HEK293 (cell line): Measurements from ENCODE around the gene LRP3.

Source experiments
- HOXA7 ChIP-seq: sonication (generic); formaldehyde crosslinking; IDR thresholded peaks from 2 replicates; pipeline ENCODE4 v1.8.1; 2022; ENCODE audit warnings: missing genetic modification reagents, borderline replicate concordance
- OSR2 ChIP-seq: fragments of 450-650 bp; formaldehyde crosslinking; IDR thresholded peaks from 2 replicates; pipeline ENCODE4 v1.5.1; 2016; ENCODE audit warnings: missing biosample characterization, missing genetic modification characterization
- TRIM28 ChIP-seq: IDR thresholded peaks from 2 replicates; pipeline ENCODE4 v1.6.1; 2011; ENCODE audit warnings: low read length, control low read depth, borderline replicate concordance
- ZBTB10 ChIP-seq: fragments of 450-650 bp; formaldehyde crosslinking; IDR thresholded peaks from 2 replicates; pipeline ENCODE4 v1.5.1; 2016; ENCODE audit warnings: missing biosample characterization, missing genetic modification characterization
- ZBTB48 ChIP-seq: fragments of 450-650 bp; formaldehyde crosslinking; IDR thresholded peaks from 2 replicates; pipeline ENCODE4 v1.5.1; 2016; ENCODE audit warnings: missing biosample characterization, missing genetic modification characterization
- ZFP69B ChIP-seq: fragments of 450-650 bp; formaldehyde crosslinking; IDR thresholded peaks from 2 replicates; pipeline ENCODE4 v1.5.1; 2016; ENCODE audit warnings: missing biosample characterization, missing genetic modification characterization
- ZIC2 ChIP-seq: fragments of 450-650 bp; formaldehyde crosslinking; IDR thresholded peaks from 2 replicates; pipeline ENCODE4 v1.5.1; 2016; ENCODE audit warnings: missing biosample characterization, missing genetic modification characterization
- ZNF132 ChIP-seq: fragments of 450-650 bp; formaldehyde crosslinking; IDR thresholded peaks from 2 replicates; pipeline ENCODE4 v1.5.1; 2017; ENCODE audit warnings: missing biosample characterization, missing genetic modification characterization, borderline replicate concordance
- ZNF169 ChIP-seq: fragments of 450-650 bp; formaldehyde crosslinking; IDR thresholded peaks from 2 replicates; pipeline ENCODE4 v1.5.1; 2016; ENCODE audit warnings: missing biosample characterization, missing genetic modification characterization
- ZNF202 ChIP-seq: fragments of 450-650 bp; formaldehyde crosslinking; IDR thresholded peaks from 2 replicates; pipeline ENCODE4 v1.5.1; 2016; ENCODE audit warnings: missing biosample characterization, missing genetic modification characterization, borderline replicate concordance
- ZNF248 ChIP-seq: fragments of 450-650 bp; formaldehyde crosslinking; IDR thresholded peaks from 2 replicates; pipeline ENCODE4 v1.5.1; 2017; ENCODE audit warnings: missing biosample characterization, missing genetic modification characterization
- ZNF280C ChIP-seq: fragments of 450-650 bp; formaldehyde crosslinking; IDR thresholded peaks from 2 replicates; pipeline ENCODE4 v1.5.1; 2016; ENCODE audit warnings: missing biosample characterization, missing genetic modification characterization
- ZNF324 ChIP-seq: fragments of 450-650 bp; formaldehyde crosslinking; IDR thresholded peaks from 2 replicates; pipeline ENCODE4 v1.5.1; 2016; ENCODE audit warnings: missing biosample characterization, missing genetic modification characterization
- ZNF366 ChIP-seq: fragments of 450-650 bp; formaldehyde crosslinking; conservative IDR thresholded peaks from 2 replicates; pipeline ENCODE4 v1.5.1; 2016; ENCODE audit warnings: missing biosample characterization, missing genetic modification characterization
- ZNF37A ChIP-seq: fragments of 450-650 bp; IDR thresholded peaks from 2 replicates; pipeline ENCODE4 v1.5.1; 2018; ENCODE audit warnings: missing biosample characterization, missing genetic modification characterization
- ZNF394 ChIP-seq: fragments of 450-650 bp; formaldehyde crosslinking; IDR thresholded peaks from 2 replicates; pipeline ENCODE4 v1.5.1; 2016; ENCODE audit warnings: missing biosample characterization, missing genetic modification characterization, mild to moderate bottlenecking, moderate library complexity, borderline replicate concordance
- ZNF433 ChIP-seq: fragments of 450-650 bp; formaldehyde crosslinking; IDR thresholded peaks from 2 replicates; pipeline ENCODE4 v1.5.1; 2016; ENCODE audit warnings: missing biosample characterization, missing genetic modification characterization, low read depth
- ZNF558 ChIP-seq: fragments of 450-650 bp; formaldehyde crosslinking; IDR thresholded peaks from 2 replicates; pipeline ENCODE4 v1.5.1; 2016; ENCODE audit warnings: missing biosample characterization, missing genetic modification characterization
- ZNF639 ChIP-seq: fragments of 450-650 bp; formaldehyde crosslinking; IDR thresholded peaks from 2 replicates; pipeline ENCODE4 v1.5.1; 2016; ENCODE audit warnings: missing biosample characterization, missing genetic modification characterization
- ZNF670 ChIP-seq: fragments of 450-650 bp; formaldehyde crosslinking; IDR thresholded peaks from 2 replicates; pipeline ENCODE4 v1.5.1; 2016; ENCODE audit warnings: missing biosample characterization, missing genetic modification characterization, low read depth
- ZNF677 ChIP-seq: fragments of 450-650 bp; IDR thresholded peaks from 2 replicates; pipeline ENCODE4 v1.5.0; 2018; ENCODE audit warnings: missing biosample characterization, mild to moderate bottlenecking, missing genetic modification characterization, moderate library complexity
- ZNF76 ChIP-seq: fragments of 450-650 bp; formaldehyde crosslinking; IDR thresholded peaks from 2 replicates; pipeline ENCODE4; 2016; ENCODE audit warnings: low read depth, missing biosample characterization, missing genetic modification characterization, borderline replicate concordance
- ZNF830 ChIP-seq: fragments of 450-650 bp; IDR thresholded peaks from 2 replicates; pipeline ENCODE4 v1.5.0; 2018; ENCODE audit warnings: missing biosample characterization, missing genetic modification characterization, low read depth, mild to moderate bottlenecking, moderate library complexity
- ZSCAN16 ChIP-seq: fragments of 450-650 bp; formaldehyde crosslinking; IDR thresholded peaks from 2 replicates; pipeline ENCODE4 v1.5.1; 2016; ENCODE audit warnings: missing biosample characterization, missing genetic modification characterization
- TF ChIP-seq, protein P1 (sequence below): IDR thresholded peaks from 2 replicates; pipeline ENCODE4 v1.6.1; 2011; ENCODE audit warnings: mild to moderate bottlenecking, low read depth, low read length, borderline replicate concordance
- TF ChIP-seq, protein P2 (sequence below): fragments of 450-650 bp; formaldehyde crosslinking; IDR thresholded peaks from 2 replicates; pipeline ENCODE4 v1.5.1; 2016; ENCODE audit warnings: missing biosample characterization, missing genetic modification characterization
- TF ChIP-seq, protein P3 (sequence below): fragments of 450-650 bp; formaldehyde crosslinking; IDR thresholded peaks from 2 replicates; pipeline ENCODE4 v1.5.1; 2016; ENCODE audit warnings: missing biosample characterization, missing genetic modification characterization
- TF ChIP-seq, protein P4 (sequence below): fragments of 450-650 bp; formaldehyde crosslinking; IDR thresholded peaks from 2 replicates; pipeline ENCODE4 v1.5.1; 2016; ENCODE audit warnings: missing biosample characterization, missing genetic modification characterization

The LRP3 gene

GRCh38 chr19:33177417-33177979 is 16.6 kb upstream of the LRP3 start (continued):
- TF ChIP-seq ZBTB10 (tag by site-specific recombination) = peak; percentile 96
- 0 out of 2 replicates have a peak, but pooled peaks have one; percentile 56 for TF ChIP-seq HOXA7 (CRISPR knock-in tag)
- no peak for TF ChIP-seq ZNF248
- TF ChIP-seq, protein P1, sequence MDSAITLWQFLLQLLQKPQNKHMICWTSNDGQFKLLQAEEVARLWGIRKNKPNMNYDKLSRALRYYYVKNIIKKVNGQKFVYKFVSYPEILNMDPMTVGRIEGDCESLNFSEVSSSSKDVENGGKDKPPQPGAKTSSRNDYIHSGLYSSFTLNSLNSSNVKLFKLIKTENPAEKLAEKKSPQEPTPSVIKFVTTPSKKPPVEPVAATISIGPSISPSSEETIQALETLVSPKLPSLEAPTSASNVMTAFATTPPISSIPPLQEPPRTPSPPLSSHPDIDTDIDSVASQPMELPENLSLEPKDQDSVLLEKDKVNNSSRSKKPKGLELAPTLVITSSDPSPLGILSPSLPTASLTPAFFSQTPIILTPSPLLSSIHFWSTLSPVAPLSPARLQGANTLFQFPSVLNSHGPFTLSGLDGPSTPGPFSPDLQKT = no peak
- TF ChIP-seq ZSCAN16 = peak; percentile 77
- peak; percentile 74 for TF ChIP-seq ZIC2 (tag by site-specific recombination)
- TF ChIP-seq, protein P2, sequence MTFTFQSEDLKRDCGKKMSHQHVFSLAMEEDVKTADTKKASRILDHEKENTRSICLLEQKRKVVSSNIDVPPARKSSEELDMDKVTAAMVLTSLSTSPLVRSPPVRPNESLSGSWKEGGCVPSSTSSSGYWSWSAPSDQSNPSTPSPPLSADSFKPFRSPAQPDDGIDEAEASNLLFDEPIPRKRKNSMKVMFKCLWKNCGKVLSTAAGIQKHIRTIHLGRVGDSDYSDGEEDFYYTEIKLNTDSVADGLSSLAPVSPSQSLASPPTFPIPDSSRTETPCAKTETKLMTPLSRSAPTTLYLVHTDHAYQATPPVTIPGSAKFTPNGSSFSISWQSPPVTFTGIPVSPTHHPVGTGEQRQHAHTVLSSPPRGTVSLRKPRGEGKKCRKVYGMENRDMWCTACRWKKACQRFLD (tag by site-specific recombination) = 0 out of 2 replicates have a peak, but pooled peaks have one; percentile 65
- TF ChIP-seq ZNF433 (tag by site-specific recombination) = peak; percentile 42; the same call in 1 of the 2 replicates
- peak; percentile 72; the same call in 1 of the 2 replicates for TF ChIP-seq ZNF169 (tag by site-specific recombination)
- no peak for TF ChIP-seq ZNF639 (tag by site-specific recombination)
- TF ChIP-seq ZNF670 (tag by site-specific recombination) = no peak
- TF ChIP-seq ZNF132 (tag by site-specific recombination) = no peak
- TF ChIP-seq, protein P3, sequence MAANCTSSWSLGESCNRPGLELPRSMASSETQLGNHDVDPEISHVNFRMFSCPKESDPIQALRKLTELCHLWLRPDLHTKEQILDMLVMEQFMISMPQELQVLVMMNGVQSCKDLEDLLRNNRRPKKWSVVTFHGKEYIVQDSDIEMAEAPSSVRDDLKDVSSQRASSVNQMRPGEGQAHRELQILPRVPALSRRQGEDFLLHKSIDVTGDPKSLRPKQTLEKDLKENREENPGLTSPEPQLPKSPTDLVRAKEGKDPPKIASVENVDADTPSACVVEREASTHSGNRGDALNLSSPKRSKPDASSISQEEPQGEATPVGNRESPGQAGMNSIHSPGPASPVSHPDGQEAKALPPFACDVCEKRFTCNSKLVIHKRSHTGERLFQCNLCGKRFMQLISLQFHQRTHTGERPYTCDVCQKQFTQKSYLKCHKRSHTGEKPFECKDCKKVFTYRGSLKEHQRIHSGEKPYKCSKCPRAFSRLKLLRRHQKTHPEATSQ (tag by site-specific recombination) = 0 out of 2 replicates have a peak, but pooled peaks have one; percentile 27
- TF ChIP-seq ZNF830 (tag by site-specific recombination) = no peak
- TF ChIP-seq ZNF202 (tag by site-specific recombination) = no peak
- peak; percentile 65 for TF ChIP-seq ZNF76 (tag by site-specific recombination)
- no peak for TF ChIP-seq ZNF37A (tag by site-specific recombination)
- no peak for TF ChIP-seq OSR2
- peak; percentile 92; the same call in 1 of the 2 replicates for TF ChIP-seq ZNF394
- TF ChIP-seq ZNF677 (tag by site-specific recombination) = peak; percentile 68; the same call in 1 of the 2 replicates
- no peak for TF ChIP-seq ZNF558 (tag by site-specific recombination)
- peak; percentile 81; the same call in 1 of the 2 replicates for TF ChIP-seq ZNF366
- TF ChIP-seq, protein P4, sequence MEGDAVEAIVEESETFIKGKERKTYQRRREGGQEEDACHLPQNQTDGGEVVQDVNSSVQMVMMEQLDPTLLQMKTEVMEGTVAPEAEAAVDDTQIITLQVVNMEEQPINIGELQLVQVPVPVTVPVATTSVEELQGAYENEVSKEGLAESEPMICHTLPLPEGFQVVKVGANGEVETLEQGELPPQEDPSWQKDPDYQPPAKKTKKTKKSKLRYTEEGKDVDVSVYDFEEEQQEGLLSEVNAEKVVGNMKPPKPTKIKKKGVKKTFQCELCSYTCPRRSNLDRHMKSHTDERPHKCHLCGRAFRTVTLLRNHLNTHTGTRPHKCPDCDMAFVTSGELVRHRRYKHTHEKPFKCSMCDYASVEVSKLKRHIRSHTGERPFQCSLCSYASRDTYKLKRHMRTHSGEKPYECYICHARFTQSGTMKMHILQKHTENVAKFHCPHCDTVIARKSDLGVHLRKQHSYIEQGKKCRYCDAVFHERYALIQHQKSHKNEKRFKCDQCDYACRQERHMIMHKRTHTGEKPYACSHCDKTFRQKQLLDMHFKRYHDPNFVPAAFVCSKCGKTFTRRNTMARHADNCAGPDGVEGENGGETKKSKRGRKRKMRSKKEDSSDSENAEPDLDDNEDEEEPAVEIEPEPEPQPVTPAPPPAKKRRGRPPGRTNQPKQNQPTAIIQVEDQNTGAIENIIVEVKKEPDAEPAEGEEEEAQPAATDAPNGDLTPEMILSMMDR = peak; percentile 100
- no peak for TF ChIP-seq ZNF324
- peak; percentile 73 for TF ChIP-seq ZBTB48 (tag by site-specific recombination)
- TF ChIP-seq TRIM28 = no peak
- 0 out of 2 replicates have a peak, but pooled peaks have one; percentile 14 for TF ChIP-seq ZFP69B (tag by site-specific recombination)
- TF ChIP-seq ZNF280C (tag by site-specific recombination) = no peak
